Left lung (tissue), 10 donors: ENCODE measurements around the gene TLCD3B. TPM values are rescaled to one million over a fixed set of nuclear protein-coding genes. Genes with fewer than 3 reads are reported as not detected.
A peak's percentile ranks its signal among the peaks of the same experiment; 100 is the strongest.

Source experiments
- ATAC-seq: fragments of 200-7000 bp; cut with Tn5 transposase; one replicate; pipeline ENCODE4 v1.9.1; 2020; ENCODE audit warnings: moderate library complexity
- DNase-seq, 4 donors: peaks; one replicate each; pipeline ENCODE4 v3.0.0-alpha.2; 2013 to 2020
- H3K27ac ChIP-seq, 2 donors: fragments of 200-600 bp; sonication (generic) in 1 of 2; one replicate each; pipeline versions ENCODE4 v1.5.0 to v1.8.0; 2020 to 2021
- H3K27me3 ChIP-seq, 2 donors: fragments of 200-600 bp; sonication (generic) in 1 of 2; one replicate each; pipeline versions ENCODE4 v1.5.0 to v1.8.0; 2020 to 2021
- H3K36me3 ChIP-seq, 2 donors: fragments of 200-600 bp; sonication (generic) in 1 of 2; one replicate each; pipeline versions ENCODE4 v1.5.0 to v1.8.0; 2020 to 2021
- H3K4me1 ChIP-seq, 2 donors: fragments of 200-600 bp; one replicate each; pipeline ENCODE4 v1.8.0; 2021
- H3K4me3 ChIP-seq, 2 donors: fragments of 200-600 bp; sonication (generic) in 1 of 2; one replicate each; pipeline versions ENCODE4 v1.5.0 to v1.8.0; 2020 to 2021; ENCODE audit warnings: mild to moderate bottlenecking in 1 of 2
- H3K9me3 ChIP-seq, 2 donors: fragments of 200-600 bp; sonication (generic) in 1 of 2; one replicate each; pipeline versions ENCODE4 v1.5.0 to v1.8.0; 2020 to 2021
- CTCF ChIP-seq, 2 donors: fragments of 200-600 bp; sonication (generic) in 1 of 2; IDR thresholded peaks; one replicate each; pipeline versions ENCODE4 v1.5.0 to v1.8.0; 2021; ENCODE audit warnings: antibody characterized with exemption in 2 of 2
- intact Hi-C, 2 donors: fragments of 100-400 bp; cut with DNase I; formaldehyde crosslinking; loops; one replicate each; pipeline versions ENCODE4 v1.11.2 to v1.14.2; 2022
- polyA plus RNA-seq, 6 donors: library from polyadenylated mRNA; unstranded; fragments of 120-200 nt; gene quantifications; one replicate each; pipeline ENCODE4 v1.2.1, GENCODE V29; 2013; ENCODE audit not compliant: insufficient read length in 6 of 6
- total RNA-seq, 2 donors: library from RNA; stranded (reverse); fragmentation: NEBNext Ultra II Directional; extraction: Animal tissue kit (Norgen Biotek cat#: 25700); gene quantifications; one replicate each; pipeline ENCODE4 v1.2.1, GENCODE V29; 2021
- donor health status: DM: no; HTN: yes; CAD: no.
- donor health status: DM: no; HTN: no; CAD: no.

The TLCD3B gene
- total and polyA plus RNA-seq, 8 donors, result 0.28 to 1.4 (median 0.85) TPM; not detected in 1

DNA sequence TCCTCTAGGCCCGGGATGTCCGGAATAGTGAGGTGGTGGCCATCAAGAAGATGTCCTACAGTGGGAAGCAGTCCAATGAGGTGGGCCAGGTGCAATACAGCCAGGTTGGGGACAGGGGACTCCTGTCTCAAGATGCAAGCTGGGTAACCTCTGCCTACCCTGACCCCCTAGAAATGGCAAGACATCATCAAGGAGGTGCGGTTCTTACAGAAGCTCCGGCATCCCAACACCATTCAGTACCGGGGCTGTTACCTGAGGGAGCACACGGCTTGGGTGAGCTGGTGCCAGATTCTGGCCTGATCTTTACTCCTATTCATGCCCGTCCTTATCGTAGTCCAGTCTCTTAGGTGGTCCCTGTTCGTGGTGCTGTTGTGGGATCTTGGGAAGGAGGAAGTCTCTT lies 53.0 kb downstream of the TLCD3B start:
- Histone ChIP-seq H3K36me3 (peaks cover 0 to 56% of the 10 kb centered on the region in 2 donors), H3K27ac (peak overlapping the region in 1 of 2 donors; percentile 91), H3K4me1 (peaks cover 27 to 45% of the 10 kb centered on the region in 2 donors), H3K27me3 (no peaks in the 10 kb centered on the region), H3K4me3 (no peak overlapping the region), H3K9me3 (no peaks in the 10 kb centered on the region)
- intact Hi-C loops, result no loop called here
- DNase-seq (peak in 1 of 4 donors; percentile 4), ATAC-seq (no peak)
- TF ChIP-seq CTCF (IDR thresholded peaks at IDR 0.05), result no peak

GRCh38 chr16:29977063-29977825 lies 53.8 kb downstream of the TLCD3B start:
- no peak for ATAC-seq
- H3K4me3 ChIP-seq, result peak overlapping the region in 1 of 2 donors; percentile 97
- H3K4me1 ChIP-seq, result peaks cover 29 to 47% of the 10 kb centered on the region in 2 donors
- H3K27me3 ChIP-seq, result no peaks in the 10 kb centered on the region
- DNase-seq, result no peak
- no peaks in the 10 kb centered on the region for H3K9me3 ChIP-seq
- H3K27ac ChIP-seq, result peak overlapping the region; percentile 9 to 91
- H3K36me3 ChIP-seq, result peaks cover 0 to 47% of the 10 kb centered on the region in 2 donors
- intact Hi-C loops, result no loop called here
- no peak for TF ChIP-seq CTCF (IDR thresholded peaks at IDR 0.05)

DNA sequence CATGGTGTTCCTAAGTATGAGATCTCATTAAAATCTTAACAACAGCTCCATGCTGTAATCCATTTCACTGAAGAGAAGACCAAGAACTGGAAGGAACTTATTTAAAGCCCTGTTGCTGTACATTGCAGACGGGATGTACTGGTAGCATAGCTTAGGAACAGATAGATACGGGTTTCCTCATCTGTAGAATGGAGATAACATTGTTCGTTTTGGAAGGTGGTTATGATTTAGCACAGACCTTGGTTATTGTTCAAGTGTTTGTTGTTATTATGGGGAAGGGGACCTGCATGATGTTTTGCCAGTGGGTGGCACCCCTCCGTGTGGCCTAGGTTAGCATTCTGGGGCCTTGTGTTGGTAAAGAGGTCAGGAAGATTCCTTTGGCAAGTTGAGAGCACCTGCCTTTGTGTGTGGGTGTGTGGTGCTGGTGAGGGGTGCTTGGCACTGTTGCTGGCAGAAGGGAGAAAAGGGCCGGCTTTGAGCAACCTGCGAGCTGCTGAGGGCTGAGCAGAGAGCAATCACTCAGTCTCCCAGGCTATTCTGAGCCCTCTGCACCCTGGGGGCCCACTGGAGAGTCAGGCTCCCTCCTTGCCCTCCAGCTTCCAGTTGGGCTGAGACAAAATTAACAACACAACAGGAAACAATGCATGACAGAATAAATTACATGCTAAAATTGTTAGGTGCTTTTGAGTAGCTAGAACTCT lies 55.1 kb downstream of the TLCD3B start:
- Histone ChIP-seq H3K36me3 (peaks cover 0 to 44% of the 10 kb centered on the region in 2 donors), H3K9me3 (no peaks in the 10 kb centered on the region), H3K4me1 (peaks cover 29 to 47% of the 10 kb centered on the region in 2 donors), H3K4me3 (peak overlapping the region; percentile 81 to 97), H3K27ac (peak overlapping the region; percentile 88 to 91), H3K27me3 (no peaks in the 10 kb centered on the region)
- intact Hi-C loops, result no loop called here
- no peak for TF ChIP-seq CTCF (IDR thresholded peaks at IDR 0.05)
- peak in 1 of 4 donors; percentile 34 for DNase-seq
- ATAC-seq, result peak; percentile 1

DNA sequence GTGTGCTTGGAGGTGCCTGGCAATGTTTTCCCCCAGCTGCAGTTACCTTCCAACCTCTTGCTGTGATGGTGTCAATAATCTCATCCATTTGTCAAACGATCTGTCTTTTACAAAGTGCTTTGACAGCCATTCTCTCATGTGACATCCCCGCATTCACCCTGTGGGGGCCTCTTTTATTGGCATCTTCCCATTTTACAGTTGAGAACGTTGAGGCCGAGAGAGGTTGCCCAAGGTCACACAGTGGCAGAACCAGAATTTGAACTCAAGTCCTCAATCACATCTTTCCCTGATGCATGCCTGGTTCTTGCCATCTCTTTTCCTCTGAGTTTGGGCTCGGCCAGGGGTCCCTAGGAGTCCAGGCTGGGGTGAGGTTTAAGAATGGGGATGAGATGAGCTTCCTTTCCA lies 55.9 kb downstream of the TLCD3B start:
- peaks cover 0 to 42% of the 10 kb centered on the region in 2 donors for H3K36me3 ChIP-seq
- H3K27me3 ChIP-seq, result no peaks in the 10 kb centered on the region
- no peak for DNase-seq
- intact Hi-C loops, result no loop called here
- H3K27ac ChIP-seq, result peak overlapping the region; percentile 88 to 91
- no peak for ATAC-seq
- peaks cover 29 to 47% of the 10 kb centered on the region in 2 donors for H3K4me1 ChIP-seq
- H3K4me3 ChIP-seq, result peak overlapping the region; percentile 81 to 97
- no peak for TF ChIP-seq CTCF (IDR thresholded peaks at IDR 0.05)
- no peaks in the 10 kb centered on the region for H3K9me3 ChIP-seq

Other genes with a start within 250 kb of the TLCD3B start
- 10 to 100 TPM; 24.8 to 32.5 TPM for gene KIF22, start 240.5 kb downstream of the TLCD3B start, total RNA-seq
- gene KIF22, start 240.5 kb downstream of the TLCD3B start, polyA plus RNA-seq, result 10 to 100 TPM; 48.4 to 92.2 (median 63.9) TPM
- 100 to 1,000 TPM; 193 to 205 TPM for gene MAZ, start 224.7 kb downstream of the TLCD3B start, total RNA-seq
- 100 to 1,000 TPM; 246 to 353 (median 292) TPM for gene MAZ, start 224.7 kb downstream of the TLCD3B start, polyA plus RNA-seq
- gene PRRT2, start 219.1 kb downstream of the TLCD3B start, total RNA-seq, result 1 to 10 TPM in 1 of 2 donors, under 1 TPM in 1; 0.94 to 3.1 TPM
- gene PRRT2, start 219.1 kb downstream of the TLCD3B start, polyA plus RNA-seq, result 10 to 100 TPM in 5 of 6 donors, 1 to 10 TPM in 1; 9.0 to 15.1 (median 11.2) TPM
- gene PAGR1, start 215.1 kb downstream of the TLCD3B start, total RNA-seq, result 10 to 100 TPM; 16.4 to 23.1 TPM
- 10 to 100 TPM; 27.5 to 40.6 (median 30.6) TPM for gene PAGR1, start 215.1 kb downstream of the TLCD3B start, polyA plus RNA-seq
- 100 to 1,000 TPM; 236 to 280 TPM for gene MVP, start 210.8 kb downstream of the TLCD3B start, total RNA-seq
- 10 to 100 TPM; 12.5 to 22.8 (median 16.8) TPM for gene MVP, start 210.8 kb downstream of the TLCD3B start, polyA plus RNA-seq
- gene CDIPT, start 168.0 kb downstream of the TLCD3B start, total RNA-seq, result 10 to 100 TPM; 69.5 to 84.8 TPM
- 10 to 100 TPM; 72.5 to 80.5 (median 78.3) TPM for gene CDIPT, start 168.0 kb downstream of the TLCD3B start, polyA plus RNA-seq
- 10 to 100 TPM in 1 of 2 donors, 1 to 10 TPM in 1; 7.7 to 30.2 TPM for gene SEZ6L2, start 131.7 kb downstream of the TLCD3B start, total RNA-seq
- gene SEZ6L2, start 131.7 kb downstream of the TLCD3B start, polyA plus RNA-seq, result 1 to 10 TPM; 4.9 to 6.3 (median 5.7) TPM
- gene ASPHD1, start 130.8 kb downstream of the TLCD3B start, total RNA-seq, result 10 to 100 TPM in 1 of 2 donors, 1 to 10 TPM in 1; 3.6 to 15.6 TPM
- gene ASPHD1, start 130.8 kb downstream of the TLCD3B start, polyA plus RNA-seq, result under 1 TPM; 0.42 to 0.66 (median 0.61) TPM
- gene KCTD13, start 105.0 kb downstream of the TLCD3B start, total RNA-seq, result 10 to 100 TPM; 14.8 to 20.9 TPM
- gene KCTD13, start 105.0 kb downstream of the TLCD3B start, polyA plus RNA-seq, result 10 to 100 TPM; 18.3 to 24.2 (median 21.3) TPM
- gene TMEM219, start 69.2 kb downstream of the TLCD3B start, total RNA-seq, result 100 to 1,000 TPM; 122 to 154 TPM
- gene TMEM219, start 69.2 kb downstream of the TLCD3B start, polyA plus RNA-seq, result 100 to 1,000 TPM; 103 to 128 (median 114) TPM
- gene TAOK2, start 57.4 kb downstream of the TLCD3B start, total RNA-seq, result 10 to 100 TPM; 61.4 to 64.5 TPM
- gene TAOK2, start 57.4 kb downstream of the TLCD3B start, polyA plus RNA-seq, result 10 to 100 TPM; 47.5 to 71.4 (median 55.0) TPM
- gene HIRIP3, start 35.7 kb downstream of the TLCD3B start, total RNA-seq, result 10 to 100 TPM; 14.4 to 17.4 TPM
- 10 to 100 TPM; 17.8 to 20.7 (median 18.3) TPM for gene HIRIP3, start 35.7 kb downstream of the TLCD3B start, polyA plus RNA-seq
- 10 to 100 TPM; 55.5 to 59.6 TPM for gene INO80E, start 35.0 kb downstream of the TLCD3B start, total RNA-seq
- gene INO80E, start 35.0 kb downstream of the TLCD3B start, polyA plus RNA-seq, result 10 to 100 TPM; 42.1 to 59.3 (median 47.5) TPM
- 1 to 10 TPM; 2.5 to 2.7 TPM for gene DOC2A, start 20.2 kb downstream of the TLCD3B start, total RNA-seq
- gene DOC2A, start 20.2 kb downstream of the TLCD3B start, polyA plus RNA-seq, result 1 to 10 TPM in 5 of 6 donors, under 1 TPM in 1; 0.77 to 5.1 (median 3.2) TPM
- gene C16orf92, start 8.1 kb downstream of the TLCD3B start, total RNA-seq, result not detected
- gene C16orf92, start 8.1 kb downstream of the TLCD3B start, polyA plus RNA-seq, result not detected
- gene ALDOA, start 34.5 kb upstream of the TLCD3B start, total RNA-seq, result 1,000 to 10,000 TPM in 1 of 2 donors, 100 to 1,000 TPM in 1; 710 to 1,105 TPM
- 100 to 1,000 TPM; 299 to 424 (median 350) TPM for gene ALDOA, start 34.5 kb upstream of the TLCD3B start, polyA plus RNA-seq
- 10 to 100 TPM; 82.5 to 89.8 TPM for gene PPP4C, start 44.7 kb upstream of the TLCD3B start, total RNA-seq
- gene PPP4C, start 44.7 kb upstream of the TLCD3B start, polyA plus RNA-seq, result 10 to 100 TPM; 62.0 to 80.8 (median 74.1) TPM
- gene TBX6, start 60.7 kb upstream of the TLCD3B start, total RNA-seq, result 1 to 10 TPM; 1.6 TPM
- gene TBX6, start 60.7 kb upstream of the TLCD3B start, polyA plus RNA-seq, result 1 to 10 TPM in 5 of 6 donors, under 1 TPM in 1; 0.79 to 1.9 (median 1.8) TPM
- gene YPEL3, start 64.9 kb upstream of the TLCD3B start, total RNA-seq, result 10 to 100 TPM; 57.5 to 79.5 TPM
- gene YPEL3, start 64.9 kb upstream of the TLCD3B start, polyA plus RNA-seq, result 10 to 100 TPM; 48.8 to 69.3 (median 53.6) TPM
- gene GDPD3, start 82.3 kb upstream of the TLCD3B start, total RNA-seq, result 1 to 10 TPM; 5.6 to 9.0 TPM
- gene GDPD3, start 82.3 kb upstream of the TLCD3B start, polyA plus RNA-seq, result 10 to 100 TPM; 11.8 to 20.3 (median 18.2) TPM
- 10 to 100 TPM; 70.1 to 95.1 TPM for gene MAPK3, start 91.9 kb upstream of the TLCD3B start, total RNA-seq
- 100 to 1,000 TPM in 5 of 6 donors, 10 to 100 TPM in 1; 99.0 to 114 (median 106) TPM for gene MAPK3, start 91.9 kb upstream of the TLCD3B start, polyA plus RNA-seq
- 100 to 1,000 TPM in 1 of 2 donors, 10 to 100 TPM in 1; 29.3 to 172 TPM for gene CORO1A, start 152.3 kb upstream of the TLCD3B start, total RNA-seq
- 10 to 100 TPM; 16.0 to 24.4 (median 17.9) TPM for gene CORO1A, start 152.3 kb upstream of the TLCD3B start, polyA plus RNA-seq
- 100 to 1,000 TPM in 1 of 2 donors, 10 to 100 TPM in 1; 59.3 to 101 TPM for gene BOLA2B, start 162.4 kb upstream of the TLCD3B start, total RNA-seq
- 10 to 100 TPM; 12.0 to 30.4 (median 22.3) TPM for gene BOLA2B, start 162.4 kb upstream of the TLCD3B start, polyA plus RNA-seq
- gene SLX1A, start 162.6 kb upstream of the TLCD3B start, total RNA-seq, result 10 to 100 TPM; 21.5 to 25.5 TPM
- 10 to 100 TPM; 20.6 to 31.0 (median 23.1) TPM for gene SLX1A, start 162.6 kb upstream of the TLCD3B start, polyA plus RNA-seq
- 10 to 100 TPM; 19.7 to 29.3 TPM for gene SULT1A3, start 168.0 kb upstream of the TLCD3B start, total RNA-seq
- 10 to 100 TPM in 4 of 6 donors, 1 to 10 TPM in 2; 6.4 to 13.7 (median 11.4) TPM for gene SULT1A3, start 168.0 kb upstream of the TLCD3B start, polyA plus RNA-seq
- gene NPIPB13, start 217.2 kb upstream of the TLCD3B start, total RNA-seq, result 10 to 100 TPM; 13.6 to 27.0 TPM
- gene NPIPB13, start 217.2 kb upstream of the TLCD3B start, polyA plus RNA-seq, result 10 to 100 TPM; 11.0 to 32.6 (median 28.8) TPM